CD4-positive, alpha-beta T cell treated with Interleukin-21 for 1 hour (primary cell): ENCODE data around the gene VPS8.
"Not testable (repeated sequence)": the region's sequence is repeated elsewhere in the genome, so short reads cannot be mapped to it uniquely, and the experiment has no call there.

Source experiments
- DNase-seq: peaks from one replicate; pipeline ENCODE4 v3.0.0-alpha.2; 2020

Gene VPS8

DNA sequence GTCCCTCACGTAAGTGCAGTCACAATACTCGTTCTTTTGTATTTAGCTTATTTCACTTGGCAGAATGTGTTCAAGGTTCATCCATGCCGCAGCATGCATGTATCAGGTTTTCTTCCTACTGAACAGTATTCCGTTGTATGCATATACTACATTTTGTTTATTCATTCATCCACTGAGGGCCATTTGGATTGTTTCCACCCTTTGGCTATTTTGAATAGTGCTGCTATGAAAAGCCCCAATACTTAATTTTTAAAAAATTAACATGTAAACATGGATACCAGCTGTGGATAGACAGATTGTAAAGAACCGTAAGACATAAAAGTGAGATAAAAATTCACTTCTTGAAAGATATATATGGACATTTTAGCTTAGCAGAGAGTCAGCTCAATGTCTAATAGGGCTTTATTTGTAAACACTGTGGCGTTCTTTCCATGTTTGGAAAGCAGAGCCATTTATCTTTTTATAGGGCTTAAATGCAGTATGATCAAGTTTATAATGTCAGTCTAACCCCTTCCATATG lies 115.9 kb downstream of the VPS8 start:
- DNase-seq, result no peak

DNA sequence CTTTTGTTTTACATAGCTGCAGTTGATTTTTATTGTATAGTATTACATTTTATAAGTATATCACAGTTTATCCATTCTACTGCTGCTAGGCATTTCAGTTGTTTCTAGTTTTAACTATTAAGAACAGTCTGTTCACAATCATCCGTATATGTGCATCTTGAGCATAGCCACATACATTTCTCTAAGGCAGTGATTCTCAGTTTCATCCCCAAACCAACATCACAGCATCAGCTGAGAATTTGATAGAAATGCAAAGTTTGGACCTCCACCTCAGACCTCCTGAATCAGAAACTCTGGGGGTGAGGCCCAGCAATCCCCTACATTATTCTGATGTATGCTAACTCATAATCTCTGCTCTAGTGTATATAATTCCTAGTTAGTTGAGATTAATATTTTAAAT lies 120.8 kb downstream of the VPS8 start:
- DNase-seq, result no peak

DNA sequence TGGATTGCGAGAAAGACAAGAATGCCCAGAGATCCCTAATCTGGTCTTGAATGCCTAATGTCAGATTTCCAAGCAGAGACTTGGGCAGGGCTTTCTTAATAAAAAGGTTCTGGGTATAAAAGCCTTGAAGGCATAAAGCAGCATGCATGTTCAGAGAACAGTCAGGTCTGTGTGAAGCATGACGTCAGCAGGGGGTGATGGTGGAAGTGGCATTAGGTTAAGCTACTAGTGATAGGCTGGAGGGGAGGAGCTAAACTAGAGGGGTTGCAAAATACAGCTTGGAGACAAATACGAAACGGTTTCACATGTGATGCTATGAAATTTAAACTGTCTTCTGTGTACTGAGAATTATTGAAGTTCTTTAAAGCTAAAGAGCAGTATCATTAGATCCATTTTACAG lies 125.6 kb downstream of the VPS8 start:
- DNase-seq, result no peak

- DNase-seq, result no peak
These were observed 129.4 kb downstream of the VPS8 start for GRCh38 chr3:184941408-184941807.

DNA sequence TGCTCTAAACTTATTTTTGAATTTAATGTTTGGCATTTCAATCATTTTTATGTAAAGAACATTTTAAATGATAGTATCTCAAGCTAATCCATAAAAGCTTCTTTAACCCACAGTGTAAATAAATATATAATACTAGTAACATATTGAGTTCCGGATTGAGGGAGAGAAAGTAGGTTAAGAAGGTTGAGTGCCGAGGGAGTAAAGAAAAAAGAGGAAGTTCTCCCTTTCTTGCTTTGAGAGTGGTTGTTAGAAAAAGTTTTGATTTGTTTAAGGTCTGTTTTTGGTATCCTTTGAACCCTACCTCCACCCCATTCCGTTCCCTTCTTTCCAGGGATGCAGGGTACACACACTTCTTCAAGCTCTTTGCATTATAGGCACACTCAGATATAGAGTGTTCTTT lies 130.8 kb downstream of the VPS8 start:
- no peak for DNase-seq

DNA sequence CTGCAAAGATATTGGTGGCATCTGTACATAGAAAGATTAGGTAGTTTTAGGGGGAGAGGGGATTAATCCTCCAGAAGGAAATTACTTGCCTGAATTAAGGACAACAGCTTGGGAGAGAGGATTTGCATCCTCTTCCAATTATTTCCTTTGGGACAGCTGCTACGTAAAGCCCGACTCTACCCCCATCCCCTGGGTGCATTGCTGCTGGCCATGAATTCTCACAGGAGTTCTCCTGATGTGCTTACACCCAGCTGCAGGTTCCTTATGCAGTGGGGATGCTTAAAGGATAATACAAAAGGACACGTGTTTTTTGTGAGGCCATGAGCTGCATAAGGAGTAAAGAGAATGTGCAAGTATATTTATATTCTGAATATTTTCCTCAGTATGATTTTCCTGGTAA lies 132.3 kb downstream of the VPS8 start:
- DNase-seq, result no peak

- DNase-seq, result no peak
These were observed 134.1 kb downstream of the VPS8 start for GRCh38 chr3:184945886-184946625.

DNA sequence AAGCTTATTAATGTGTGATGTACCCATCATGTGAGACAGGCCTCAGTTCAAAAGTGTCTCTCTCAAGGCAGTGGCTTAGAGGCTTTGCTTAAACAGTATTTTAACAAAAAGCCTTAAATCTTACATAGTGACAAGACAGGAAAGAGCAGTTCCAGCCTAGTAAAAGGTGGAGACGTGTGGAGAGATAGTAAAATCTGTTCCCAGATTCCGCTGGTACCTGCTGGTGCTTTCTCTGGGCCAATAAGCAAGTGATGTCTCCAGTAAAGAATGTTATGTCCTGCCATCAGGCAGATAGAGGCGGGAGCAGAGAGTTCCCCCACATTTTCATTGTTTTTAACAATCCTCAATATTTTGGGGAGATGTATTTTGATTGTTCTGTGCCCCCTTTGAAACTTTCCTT lies 135.0 kb downstream of the VPS8 start:
- no peak for DNase-seq

DNA sequence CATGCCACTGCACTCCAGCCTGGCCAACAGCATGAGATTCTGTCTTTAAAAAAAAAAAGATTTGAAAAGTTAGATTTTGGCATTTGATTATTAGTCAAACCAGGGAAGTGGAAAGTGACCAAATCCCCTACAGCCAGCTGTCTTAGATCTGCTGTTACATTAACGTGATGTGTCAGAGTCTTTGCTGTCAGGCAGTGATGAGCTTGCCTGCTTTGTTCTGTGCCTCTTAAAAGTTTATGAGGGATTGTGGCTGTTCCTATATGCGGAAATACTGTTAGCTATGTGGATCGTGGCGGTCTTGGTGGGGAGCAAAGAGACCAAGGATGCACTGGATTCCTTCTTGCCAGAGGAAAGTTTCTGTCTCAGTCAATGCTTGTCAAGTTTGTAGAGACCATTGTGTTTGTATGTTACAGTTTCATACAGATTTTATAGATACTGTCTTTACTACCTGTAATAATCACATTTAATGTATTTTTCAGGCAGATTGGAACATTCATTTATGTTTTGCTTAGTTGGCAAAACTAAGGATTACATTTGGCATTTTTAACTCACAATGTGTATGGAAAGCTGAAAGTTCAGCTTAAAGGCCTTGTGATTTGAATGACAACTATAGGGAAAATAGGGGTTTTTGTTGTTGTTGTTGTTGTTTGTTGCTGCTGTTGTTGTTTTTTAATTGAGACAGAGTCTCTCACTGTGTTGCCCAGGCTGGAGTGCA lies 137.4 kb downstream of the VPS8 start:
- DNase-seq, result no peak

DNA sequence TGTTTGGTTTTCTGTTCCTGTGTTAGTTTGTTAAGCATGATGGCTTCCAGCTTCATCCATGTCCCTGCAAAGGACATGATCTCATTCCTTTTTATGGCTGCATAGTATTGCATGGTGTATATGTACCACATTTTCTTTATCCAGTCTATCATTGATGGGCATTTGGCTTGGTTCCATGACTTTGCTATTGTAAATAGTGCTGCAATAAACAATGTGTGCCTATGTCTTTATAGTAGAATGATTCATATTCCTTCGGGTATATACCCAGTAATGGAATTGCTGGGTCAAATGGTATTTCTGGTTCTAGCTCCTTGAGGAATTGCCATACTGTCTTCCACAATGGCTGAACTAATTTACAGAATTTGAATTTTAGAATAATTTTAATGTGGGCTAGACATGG lies 138.8 kb downstream of the VPS8 start:
- not testable (repeated sequence) for DNase-seq

DNA sequence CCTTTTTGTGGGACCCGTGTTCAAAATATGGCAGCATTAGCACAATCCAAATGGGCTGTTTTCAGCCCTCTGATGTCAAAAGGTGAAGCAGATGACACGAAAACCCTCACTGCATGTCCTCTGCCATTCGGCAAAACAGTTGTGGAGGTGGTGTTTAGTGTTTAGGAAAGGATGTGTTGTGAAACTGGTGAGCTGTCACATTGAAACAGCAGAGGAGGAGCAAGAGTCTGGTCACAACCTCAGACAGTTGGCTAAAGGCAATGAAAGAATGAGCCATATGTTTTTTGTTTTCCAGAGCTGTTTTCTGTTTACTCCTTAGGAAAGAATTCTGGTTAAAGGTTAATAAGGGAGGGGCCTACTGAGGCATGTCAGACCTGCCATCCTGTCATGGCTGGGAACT lies 140.7 kb downstream of the VPS8 start:
- no peak for DNase-seq

DNA sequence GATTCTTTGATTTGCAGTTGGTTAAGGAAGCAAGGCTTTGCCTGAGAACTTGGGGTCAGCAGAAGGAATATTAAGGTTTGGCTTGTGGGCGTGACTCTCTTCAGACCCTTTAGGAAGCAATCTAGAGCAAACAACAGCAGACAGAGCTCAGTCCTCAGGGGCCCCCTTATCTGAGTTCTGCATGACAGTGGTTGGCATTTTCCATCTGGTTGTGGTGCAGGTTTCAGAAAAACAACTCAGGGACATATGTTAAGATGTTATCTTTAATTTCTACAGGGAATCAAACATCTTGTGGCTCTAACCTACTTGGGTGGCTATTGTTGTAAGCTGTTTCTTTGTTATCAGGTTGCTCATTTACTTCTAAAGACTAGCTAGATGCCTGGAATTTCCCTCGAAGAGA lies 141.4 kb downstream of the VPS8 start:
- DNase-seq, result no peak

DNA sequence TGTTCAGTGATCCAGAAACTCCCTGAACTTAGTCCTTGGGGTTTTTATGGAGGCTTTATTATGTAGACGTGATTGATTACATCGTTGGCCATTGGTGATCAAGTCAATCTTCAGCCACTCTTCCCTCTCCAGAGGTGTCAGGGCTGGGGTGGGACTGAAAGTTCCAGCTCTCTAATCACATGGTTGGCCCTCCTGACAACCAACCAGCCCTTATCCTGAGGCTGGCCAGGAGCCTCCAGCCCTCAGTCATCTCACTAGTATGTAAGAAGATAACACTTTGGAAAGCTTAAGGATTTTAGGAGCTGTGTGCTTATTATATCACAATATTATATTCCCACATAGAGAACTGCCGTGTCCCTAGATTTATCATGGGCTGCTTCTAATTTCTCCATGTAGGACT lies 142.3 kb downstream of the VPS8 start:
- DNase-seq, result no peak

GRCh38 chr3:184954851-184955250 lies 142.9 kb downstream of the VPS8 start:
- not testable (repeated sequence) for DNase-seq

DNA sequence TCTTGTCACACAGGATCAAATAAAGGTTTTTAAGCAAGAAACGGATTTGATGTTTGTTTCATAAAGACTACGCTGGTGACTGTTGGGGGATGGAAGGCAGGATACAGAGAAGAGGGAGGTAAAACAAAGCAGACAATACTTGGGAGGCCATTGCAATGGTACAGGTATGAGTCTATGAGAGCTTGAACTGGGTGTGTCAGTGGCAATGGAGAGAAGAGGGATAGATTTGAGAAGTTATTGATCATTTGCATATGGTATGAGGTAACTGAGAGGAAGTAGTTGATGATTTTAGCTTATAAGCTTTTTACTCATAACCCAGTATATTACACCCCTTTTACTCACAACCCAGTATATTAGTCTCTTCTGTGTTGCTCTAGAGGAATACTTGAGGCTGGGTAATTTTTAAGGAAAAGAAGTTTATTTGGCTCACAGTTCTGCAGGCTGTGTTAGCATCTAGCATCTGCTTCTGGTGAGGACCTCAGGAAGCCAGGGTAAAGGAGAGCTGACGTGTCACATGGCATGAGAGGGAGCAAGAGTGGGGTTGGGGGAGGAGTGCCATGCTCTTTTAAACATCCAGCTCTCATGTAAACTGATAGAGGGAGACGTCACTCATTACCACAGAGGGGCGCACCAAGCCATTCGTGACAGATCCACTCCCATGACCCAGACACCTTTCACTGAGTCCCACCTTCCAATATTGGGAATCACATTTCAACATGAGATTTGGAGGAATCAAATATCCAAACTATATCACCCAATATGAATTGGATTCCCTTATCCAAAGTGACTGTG lies 153.9 kb downstream of the VPS8 start:
- no peak for DNase-seq

DNA sequence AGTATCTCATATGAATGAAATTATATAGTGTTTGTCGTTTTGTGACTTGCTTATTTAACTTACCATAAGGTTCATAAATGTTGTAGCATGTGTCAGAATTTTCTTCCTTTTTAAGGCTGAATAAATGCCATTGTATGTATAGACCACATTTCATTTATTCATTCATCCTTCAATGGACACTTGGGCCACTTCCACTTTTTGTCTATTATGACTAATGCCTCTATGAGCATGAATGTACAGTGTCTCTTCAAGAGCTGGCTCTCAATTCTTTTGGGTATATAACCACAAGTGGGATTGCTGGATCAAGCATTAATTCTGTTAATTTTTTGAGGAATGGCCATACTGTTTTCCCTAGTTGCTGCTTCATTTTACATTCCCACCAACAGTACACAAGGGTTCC lies 156.1 kb downstream of the VPS8 start:
- DNase-seq, result no peak

DNA sequence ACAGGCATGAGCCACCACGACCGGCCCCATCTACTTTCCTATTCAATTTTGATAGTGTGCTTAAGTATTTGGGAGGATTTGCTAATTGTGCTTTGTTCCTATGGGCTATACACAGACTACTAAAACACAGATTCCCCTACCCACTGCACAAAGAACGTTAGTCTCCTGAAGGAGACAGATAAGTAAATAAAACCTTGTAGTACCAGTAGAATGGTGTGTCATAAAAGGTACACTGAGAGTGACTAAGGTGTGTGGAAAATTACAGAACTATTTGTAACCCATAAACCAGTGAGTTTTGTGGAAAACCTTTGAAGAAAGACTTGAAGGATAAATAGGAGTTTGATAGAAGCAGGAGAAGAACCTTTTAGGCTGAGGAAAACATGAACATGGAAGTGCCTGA lies 158.2 kb downstream of the VPS8 start:
- DNase-seq, result no peak

DNA sequence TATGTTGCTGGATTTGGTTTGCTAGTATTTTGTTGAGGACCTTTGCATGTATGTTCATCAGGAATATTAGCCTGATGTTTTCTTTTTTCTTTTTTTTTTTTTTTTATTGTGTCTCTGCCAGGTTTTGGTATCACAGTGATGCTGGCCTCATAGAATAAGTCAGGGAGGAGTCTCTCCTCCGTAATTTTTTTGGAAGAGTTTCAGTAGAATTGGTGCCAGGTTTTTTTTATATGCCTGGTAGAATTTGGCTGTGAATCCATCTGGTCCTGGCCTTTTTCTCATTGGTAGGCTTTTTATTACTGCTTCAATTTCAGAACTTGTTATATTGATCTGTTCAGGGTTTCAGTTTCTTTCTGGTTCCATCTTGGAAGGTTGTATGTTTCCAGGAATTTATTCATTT lies 165.8 kb downstream of the VPS8 start:
- no peak for DNase-seq

- no peak for DNase-seq
These were observed 169.1 kb downstream of the VPS8 start for GRCh38 chr3:184981071-184981470.

DNA sequence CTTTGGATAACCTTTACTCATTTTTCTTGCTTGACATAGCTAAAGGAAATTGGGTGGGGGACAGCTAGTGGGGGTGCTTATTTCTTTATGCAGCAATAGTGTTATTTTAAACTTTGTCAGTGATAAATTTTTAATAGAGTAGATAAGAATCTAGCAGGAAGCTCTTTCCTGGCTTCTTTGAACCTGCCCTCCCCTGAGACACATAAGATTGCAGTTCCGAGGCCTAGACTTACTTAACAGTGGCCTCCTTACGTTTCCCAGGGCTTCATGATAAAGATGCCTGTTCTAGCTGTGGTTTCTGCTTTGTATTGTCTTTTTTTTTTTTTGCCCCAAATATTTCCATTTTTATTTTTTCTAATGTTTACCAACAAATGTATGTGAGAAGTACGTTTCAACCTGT lies 170.1 kb downstream of the VPS8 start:
- DNase-seq, result no peak

- no peak for DNase-seq
These were observed 173.6 kb downstream of the VPS8 start for GRCh38 chr3:184985586-184985985.

GRCh38 chr3:184986366-184986889 lies 174.5 kb downstream of the VPS8 start:
- no peak for DNase-seq

DNA sequence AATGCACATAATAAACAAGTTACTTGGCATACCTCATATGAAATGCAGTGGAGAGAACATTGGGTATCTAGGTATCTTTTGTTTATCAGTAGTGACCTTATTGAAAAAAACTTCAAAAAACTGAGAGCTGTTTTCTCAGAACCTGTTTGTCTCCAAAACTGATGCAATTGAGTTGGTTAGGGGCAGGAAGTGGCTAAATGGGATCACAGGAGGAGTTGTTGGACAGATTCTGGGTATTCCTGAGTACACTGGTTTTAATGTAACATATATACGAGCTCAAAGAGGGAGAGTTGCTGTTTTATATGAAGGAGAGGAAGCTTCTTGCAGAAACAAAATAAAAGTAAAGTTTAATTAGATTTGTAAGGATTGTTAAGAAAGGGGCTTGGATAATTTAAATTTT lies 181.4 kb downstream of the VPS8 start:
- no peak for DNase-seq
